ENCODE measurements around the gene NOS3.

- TF ChIP-seq CTCF (IDR thresholded peaks at IDR 0.05; ENCODE audit: poor library complexity, severe bottlenecking) (no peak), RAD21 (conservative IDR thresholded peaks at IDR 0.05) (no peak), TAF1 (IDR thresholded peaks at IDR 0.05; ENCODE audit: low read depth) (no peak), EP300 (conservative IDR thresholded peaks at IDR 0.05; ENCODE audit: poor library complexity, severe bottlenecking) (no peak), EZH2 (IDR thresholded peaks at IDR 0.05; ENCODE audit: borderline replicate concordance, insufficient read depth, low read length, poor library complexity, severe bottlenecking) (no peak), SMC3 (conservative IDR thresholded peaks at IDR 0.05; ENCODE audit: poor library complexity) (no peak), POLR2AphosphoS5 (IDR thresholded peaks at IDR 0.05) (no peak)
Measured at GRCh38 chr7:151003572-151003971, 12.8 kb downstream of the NOS3 start.
